A673 (cell line): ENCODE measurements around the gene UCP2.

Source experiments
- EZH2 ChIP-seq: fragments of 200-600 bp; sonication (generic); IDR thresholded peaks from 2 replicates; pipeline ENCODE4 v1.6.1; 2017; ENCODE audit warnings: borderline replicate concordance, low read depth, mild to moderate bottlenecking, mixed read lengths, antibody characterized with exemption, low read length; ENCODE audit not compliant: poor library complexity, severe bottlenecking
- TF ChIP-seq, protein P1 (sequence below): fragments of 300-800, 200-600 bp; sonication (generic); conservative IDR thresholded peaks from 2 replicates; pipeline ENCODE4 v1.5.1; 2017; ENCODE audit warnings: low read depth, mild to moderate bottlenecking, antibody characterized with exemption, low read length, moderate library complexity, mixed read lengths

DNA sequence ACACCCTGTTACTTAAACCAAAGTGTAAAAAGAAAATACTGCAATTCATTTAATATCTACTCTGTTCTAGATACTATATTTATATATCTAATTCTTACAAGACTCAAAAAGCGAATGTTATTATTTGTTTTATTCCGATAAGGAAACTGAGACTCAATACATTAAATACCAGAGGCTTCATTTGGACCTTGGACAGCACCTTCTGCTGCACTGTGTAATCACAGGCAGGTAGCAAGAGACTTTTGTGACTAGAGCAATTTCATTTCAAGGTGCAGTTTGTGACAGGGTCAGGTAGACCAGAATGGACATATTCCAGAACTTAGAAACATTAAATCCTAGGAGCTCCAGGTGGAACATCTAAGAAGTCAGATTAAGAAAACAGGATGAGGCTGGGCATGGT is 53.3 kb downstream of the UCP2 start:
- TF ChIP-seq, protein P1, sequence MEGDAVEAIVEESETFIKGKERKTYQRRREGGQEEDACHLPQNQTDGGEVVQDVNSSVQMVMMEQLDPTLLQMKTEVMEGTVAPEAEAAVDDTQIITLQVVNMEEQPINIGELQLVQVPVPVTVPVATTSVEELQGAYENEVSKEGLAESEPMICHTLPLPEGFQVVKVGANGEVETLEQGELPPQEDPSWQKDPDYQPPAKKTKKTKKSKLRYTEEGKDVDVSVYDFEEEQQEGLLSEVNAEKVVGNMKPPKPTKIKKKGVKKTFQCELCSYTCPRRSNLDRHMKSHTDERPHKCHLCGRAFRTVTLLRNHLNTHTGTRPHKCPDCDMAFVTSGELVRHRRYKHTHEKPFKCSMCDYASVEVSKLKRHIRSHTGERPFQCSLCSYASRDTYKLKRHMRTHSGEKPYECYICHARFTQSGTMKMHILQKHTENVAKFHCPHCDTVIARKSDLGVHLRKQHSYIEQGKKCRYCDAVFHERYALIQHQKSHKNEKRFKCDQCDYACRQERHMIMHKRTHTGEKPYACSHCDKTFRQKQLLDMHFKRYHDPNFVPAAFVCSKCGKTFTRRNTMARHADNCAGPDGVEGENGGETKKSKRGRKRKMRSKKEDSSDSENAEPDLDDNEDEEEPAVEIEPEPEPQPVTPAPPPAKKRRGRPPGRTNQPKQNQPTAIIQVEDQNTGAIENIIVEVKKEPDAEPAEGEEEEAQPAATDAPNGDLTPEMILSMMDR, result no peak
- TF ChIP-seq EZH2, result no peak
